LNCaP clone FGC (cell line): ENCODE data around the gene TMEM187.

Source experiments
- DNase-seq: peaks from one replicate; pipeline ENCODE4 v3.0.0-alpha.2; 2011; ENCODE audit warnings: low read depth
- H3K4me3 ChIP-seq: 2 replicates; pipeline ENCODE4 v1.5.1; 2011; ENCODE audit warnings: mild to moderate bottlenecking, low read depth, low read length, control low read depth
- TF ChIP-seq, protein P1 (sequence below): IDR thresholded peaks from 2 replicates; pipeline ENCODE4 v1.5.1; 2012; ENCODE audit warnings: mild to moderate bottlenecking; ENCODE audit not compliant: control insufficient read depth, insufficient read depth; ENCODE audit errors: extremely low read depth

Gene TMEM187, protein sequence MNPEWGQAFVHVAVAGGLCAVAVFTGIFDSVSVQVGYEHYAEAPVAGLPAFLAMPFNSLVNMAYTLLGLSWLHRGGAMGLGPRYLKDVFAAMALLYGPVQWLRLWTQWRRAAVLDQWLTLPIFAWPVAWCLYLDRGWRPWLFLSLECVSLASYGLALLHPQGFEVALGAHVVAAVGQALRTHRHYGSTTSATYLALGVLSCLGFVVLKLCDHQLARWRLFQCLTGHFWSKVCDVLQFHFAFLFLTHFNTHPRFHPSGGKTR

DNA sequence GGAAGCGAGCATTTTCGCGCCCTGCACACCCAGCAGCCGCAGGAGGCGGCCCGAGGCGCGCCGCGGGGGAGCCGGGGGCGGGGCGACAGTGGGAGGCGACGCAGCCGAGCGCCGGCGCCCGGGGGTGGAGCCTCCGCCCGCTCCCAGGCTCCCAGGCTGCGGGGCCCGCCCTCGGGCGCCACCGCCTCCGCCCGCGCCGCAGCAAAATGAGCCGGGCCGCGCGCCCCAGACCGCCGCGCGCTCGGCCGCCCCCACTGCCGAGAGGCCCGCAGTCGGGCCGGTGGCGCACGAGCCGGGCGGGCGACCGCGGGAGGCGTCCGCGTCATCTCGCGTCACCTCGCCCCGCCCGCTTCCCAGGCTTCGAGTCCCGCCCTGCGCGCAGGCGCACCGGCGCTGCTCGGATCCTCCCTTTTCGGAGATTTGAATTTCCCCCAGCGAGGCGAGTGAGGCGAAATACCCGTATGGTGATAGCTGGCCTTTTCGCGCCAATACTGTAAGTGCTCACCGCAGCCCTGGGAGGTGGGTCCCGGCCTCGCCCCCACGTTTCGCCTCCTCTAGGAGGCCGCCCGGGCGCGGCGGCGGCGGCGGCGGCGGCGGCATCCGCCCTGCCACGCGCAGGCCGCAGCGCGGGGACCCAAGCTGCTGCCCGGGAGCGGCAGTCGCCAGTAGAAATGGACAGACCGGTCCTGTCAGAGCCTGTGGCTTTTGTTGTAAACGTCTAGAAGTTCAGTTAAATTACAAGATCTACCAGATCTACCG lies at the start of gene TMEM187:
Gene TMEM187 (plus strand): TSS at position 387 of the 759 bp plus-strand sequence. CDS start 9,309 bp downstream, outside the sequence.
- H3K4me3 ChIP-seq: peak within 1 kb of the TSS; percentile 69
- TF ChIP-seq, protein P1, sequence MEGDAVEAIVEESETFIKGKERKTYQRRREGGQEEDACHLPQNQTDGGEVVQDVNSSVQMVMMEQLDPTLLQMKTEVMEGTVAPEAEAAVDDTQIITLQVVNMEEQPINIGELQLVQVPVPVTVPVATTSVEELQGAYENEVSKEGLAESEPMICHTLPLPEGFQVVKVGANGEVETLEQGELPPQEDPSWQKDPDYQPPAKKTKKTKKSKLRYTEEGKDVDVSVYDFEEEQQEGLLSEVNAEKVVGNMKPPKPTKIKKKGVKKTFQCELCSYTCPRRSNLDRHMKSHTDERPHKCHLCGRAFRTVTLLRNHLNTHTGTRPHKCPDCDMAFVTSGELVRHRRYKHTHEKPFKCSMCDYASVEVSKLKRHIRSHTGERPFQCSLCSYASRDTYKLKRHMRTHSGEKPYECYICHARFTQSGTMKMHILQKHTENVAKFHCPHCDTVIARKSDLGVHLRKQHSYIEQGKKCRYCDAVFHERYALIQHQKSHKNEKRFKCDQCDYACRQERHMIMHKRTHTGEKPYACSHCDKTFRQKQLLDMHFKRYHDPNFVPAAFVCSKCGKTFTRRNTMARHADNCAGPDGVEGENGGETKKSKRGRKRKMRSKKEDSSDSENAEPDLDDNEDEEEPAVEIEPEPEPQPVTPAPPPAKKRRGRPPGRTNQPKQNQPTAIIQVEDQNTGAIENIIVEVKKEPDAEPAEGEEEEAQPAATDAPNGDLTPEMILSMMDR: no peak
- DNase-seq: no peak

- H3K4me3 ChIP-seq: no peak overlapping the region
- TF ChIP-seq, protein P1: peak; percentile 61
- DNase-seq: no peak
These were observed 49.4 kb upstream of the TMEM187 start for GRCh38 chrX:153922932-153923857.

DNA sequence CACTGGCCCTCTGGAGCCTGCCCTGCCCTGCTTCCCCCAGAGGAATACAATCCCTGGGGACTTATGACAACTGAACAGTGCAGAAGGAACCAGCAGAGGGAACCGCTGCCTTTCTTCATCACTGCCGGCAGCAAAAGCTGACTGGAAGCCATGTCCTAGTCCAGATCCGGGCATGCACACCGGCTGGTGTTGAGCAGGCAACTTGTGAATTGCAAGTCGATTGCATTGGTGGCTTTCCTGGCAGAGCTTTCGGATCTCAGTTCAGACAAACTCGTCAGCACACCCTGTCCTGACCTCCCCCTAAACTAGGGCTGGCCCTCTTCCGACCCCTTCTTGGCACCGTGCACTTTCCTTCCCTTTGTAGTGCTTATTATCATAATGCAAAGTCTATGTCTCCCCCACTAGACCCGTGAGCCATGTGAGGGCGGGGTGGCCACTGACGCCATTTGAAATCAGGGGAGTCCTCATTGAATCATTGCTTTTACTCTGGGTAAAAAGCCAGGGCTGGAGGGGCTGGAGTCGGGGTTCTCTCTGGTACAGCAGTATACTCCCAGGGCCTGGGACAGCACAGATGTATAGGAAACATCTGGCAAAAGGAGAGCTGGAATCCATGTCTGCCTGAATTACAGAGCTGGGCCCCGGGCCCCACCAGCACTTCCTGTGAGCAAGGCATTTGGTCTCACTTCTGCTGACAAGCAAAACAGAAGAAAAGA lies 48.2 kb upstream of the TMEM187 start:
- DNase-seq: no peak
- TF ChIP-seq, protein P1: 0 out of 2 replicates have a peak, but pooled peaks have one; percentile 15
- no peak overlapping the region for H3K4me3 ChIP-seq

GRCh38 chrX:153925387-153925738 lies 47.2 kb upstream of the TMEM187 start:
- H3K4me3 ChIP-seq: no peak overlapping the region
- TF ChIP-seq, protein P1: no peak
- DNase-seq: no peak

DNA sequence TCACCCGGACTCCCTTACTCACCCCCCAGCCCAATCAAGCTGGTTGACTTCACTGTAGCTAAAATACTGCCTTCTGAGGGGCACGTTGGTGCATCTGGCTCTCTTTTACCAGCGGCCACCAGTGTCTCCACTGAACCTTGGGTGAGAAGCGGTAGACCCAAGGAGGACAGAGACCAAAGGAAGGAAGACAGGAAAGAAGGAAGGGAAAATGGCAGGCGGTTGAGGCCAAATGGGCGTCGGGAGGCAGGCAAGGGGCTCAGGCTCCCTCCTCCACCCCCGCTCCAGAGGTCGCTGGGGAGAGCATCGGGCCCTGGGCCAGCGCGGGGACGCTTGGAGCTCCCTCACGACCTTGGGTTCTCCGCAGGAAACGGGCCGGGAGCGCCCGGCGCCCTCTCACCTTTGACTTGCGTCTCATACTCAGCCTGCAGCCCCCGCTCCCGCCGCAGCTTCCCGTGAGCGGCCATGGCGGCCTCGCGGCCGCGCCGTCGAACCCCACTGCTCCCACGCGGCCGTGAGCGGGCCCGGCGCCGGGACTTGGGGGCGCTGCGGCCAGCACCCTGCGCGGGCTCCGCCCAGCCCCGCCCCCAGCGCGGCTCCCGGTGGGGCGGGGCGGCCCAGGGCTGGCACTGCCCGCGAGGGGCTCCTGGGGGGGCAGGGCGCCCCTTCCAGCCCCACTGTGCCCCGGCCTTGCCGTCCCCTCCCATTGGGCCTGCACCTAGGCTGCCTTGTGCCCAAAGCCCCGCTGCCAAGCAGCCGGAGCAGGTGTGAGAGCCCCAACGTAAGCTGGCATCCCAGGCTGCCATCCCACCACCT lies 46.6 kb upstream of the TMEM187 start, which contains the start of gene ARHGAP4:
Gene ARHGAP4 (minus strand): TSS at position 526 of the 813 bp plus-strand sequence. CDS start 62 bp downstream, at position 464.
- TF ChIP-seq, protein P1: no peak
- DNase-seq: no peak
- H3K4me3 ChIP-seq: no peak within 1 kb of the TSS; the same call in 1 of the 2 replicates
